ENCODE results near the gene CBFA2T3. TPM values are rescaled to one million over a fixed set of nuclear protein-coding genes. Genes with fewer than 3 reads are reported as not detected.

Gene CBFA2T3
- polyA plus RNA-seq, 3 donors = 5.3 to 32.2 (median 6.2) TPM

DNA sequence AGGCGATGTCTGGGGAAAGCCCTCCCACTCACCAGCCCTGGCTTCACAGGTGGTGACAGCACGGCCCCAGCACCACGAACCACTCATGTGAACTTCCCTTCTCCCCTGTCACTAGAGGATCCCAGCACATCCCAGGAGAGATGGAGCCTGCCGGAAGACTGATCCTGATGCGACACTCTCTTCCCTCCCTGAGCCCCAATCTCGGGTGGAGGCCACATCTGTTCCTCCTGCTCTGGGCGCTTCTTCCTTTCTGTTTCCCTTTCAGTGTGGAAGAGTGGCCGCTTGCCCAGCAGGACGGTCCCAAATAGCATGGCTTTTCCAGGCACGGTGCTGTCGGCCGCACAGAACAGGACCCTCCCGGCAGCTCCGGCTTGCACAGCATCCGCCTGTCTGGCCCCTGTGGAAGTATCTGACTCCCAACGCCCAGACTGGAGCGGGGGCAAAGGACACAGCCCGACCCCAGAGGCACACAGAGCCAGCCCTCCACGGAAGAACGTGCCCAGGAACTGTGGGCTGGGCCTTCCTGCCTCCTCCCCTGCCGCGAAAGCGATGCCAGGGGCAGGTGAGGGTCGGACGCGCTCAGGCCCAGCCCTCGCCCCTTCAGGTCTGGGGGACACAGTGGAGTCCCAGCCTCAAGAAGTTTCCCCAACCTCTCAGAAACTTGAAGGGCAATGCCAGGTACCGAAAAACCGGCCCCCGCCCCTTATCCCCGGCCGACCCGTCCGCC, 37.6 kb downstream of the CBFA2T3 start:
- H3K4me3 ChIP-seq (replicated peaks in 1 of 3; ENCODE audit: low read depth in 2 of 3, low read length in 3 of 3) = peak overlapping the region; percentile 44 to 89 (median 65)
- peaks cover 0 to 2% of the 10 kb centered on the region in 2 donors for H3K27me3 ChIP-seq (ENCODE audit: control insufficient read depth in 2 of 2, insufficient read depth in 2 of 2, low read length in 2 of 2)
- Mint-ChIP-seq H3K9me3 (peaks cover 0 to 1% (median 0%) of the 10 kb centered on the region in 7 donors), H3K4me3 (peak overlapping the region; percentile 96 to 97), H3K27ac (peak overlapping the region; percentile 73 to 90 (median 86)), H3K4me1 (peaks cover 56% of the 10 kb centered on the region), H3K36me3 (peaks cover 12 to 23% of the 10 kb centered on the region in 2 donors), H3K27me3 (ENCODE audit: low read depth in 3 of 3) (peaks cover 0 to 18% (median 6%) of the 10 kb centered on the region in 3 donors)
- no peaks in the 10 kb centered on the region for H3K9me3 ChIP-seq (replicated peaks in 1 of 2; ENCODE audit: control insufficient read depth in 1 of 2, insufficient read depth in 1 of 2, low read length in 2 of 2)
- H3K4me2 ChIP-seq (replicated peaks; ENCODE audit: extremely low read depth, low read length, poor library complexity, severe bottlenecking) = peak overlapping the region; percentile 99
- DNase-seq = peak in 2 of 3 donors; percentile 44 to 45
- peaks cover 60 to 68% of the 10 kb centered on the region in 2 donors for H3K4me1 ChIP-seq (ENCODE audit: control insufficient read depth in 1 of 2, insufficient read depth in 2 of 2, low read length in 2 of 2)
- H3K9ac ChIP-seq (ENCODE audit: insufficient read depth, low read length, poor library complexity, severe bottlenecking) = peak overlapping the region; percentile 76
- 5% methylated on average over 33 of the region's 34 CpGs for WGBS (ENCODE audit: insufficient coverage)
- H3K79me2 ChIP-seq (ENCODE audit: insufficient read depth, low read length) = peaks cover 78% of the 10 kb centered on the region
- H2AFZ ChIP-seq (ENCODE audit: insufficient read depth, low read depth, low read length, poor library complexity, severe bottlenecking) = peak overlapping the region; percentile 37
- peaks cover 90% of the 10 kb centered on the region for H4K20me1 ChIP-seq (ENCODE audit: insufficient read depth, low read length)
- intact Hi-C loops (cut with micrococcal nuclease) = loop anchor here (2.0 to 10.0 kb wide), 3 partner anchors 37 to 157 kb away; partner anchors contain the start of genes ACSF3 (in 1 of the 2) and CBFA2T3 (in 1 of the 2)
- H3K36me3 ChIP-seq (replicated peaks in 1 of 2; ENCODE audit: control insufficient read depth in 1 of 2, insufficient read depth in 2 of 2, low read length in 2 of 2) = peaks cover 0 to 15% of the 10 kb centered on the region in 2 donors
- peak overlapping the region; percentile 45 to 74 for H3K27ac ChIP-seq (ENCODE audit: low read depth in 1 of 2, low read length in 2 of 2)
- TF ChIP-seq CTCF (IDR thresholded peaks at IDR 0.05) = no peak

DNA sequence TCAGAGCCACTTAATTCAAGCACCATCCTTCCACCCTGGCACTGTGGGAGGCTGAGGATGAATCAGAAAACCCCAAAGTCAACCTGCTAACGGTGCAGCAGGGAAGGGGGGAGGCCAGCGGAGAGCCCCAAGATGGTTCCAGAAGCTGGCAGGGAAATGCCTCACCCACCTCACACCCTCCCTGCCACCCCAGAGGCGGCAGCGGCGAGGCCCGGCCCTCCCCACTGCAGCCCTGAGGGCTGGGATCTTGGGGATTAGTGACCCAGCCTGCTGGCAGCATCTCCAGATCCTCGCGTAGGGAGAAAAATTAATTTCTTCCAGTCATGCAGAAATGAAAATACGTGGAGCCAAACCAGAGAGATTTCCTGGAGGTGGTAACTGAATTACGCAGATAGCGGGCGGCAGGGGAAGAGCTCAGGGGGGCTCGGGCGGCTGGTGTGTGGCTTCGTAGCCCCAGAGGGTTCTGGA, 38.2 kb downstream of the CBFA2T3 start:
- Histone ChIP-seq H3K27me3 (ENCODE audit: control insufficient read depth in 2 of 2, insufficient read depth in 2 of 2, low read length in 2 of 2) (peaks cover 0 to 2% of the 10 kb centered on the region in 2 donors), H3K4me2 (replicated peaks; ENCODE audit: extremely low read depth, low read length, poor library complexity, severe bottlenecking) (peak overlapping the region; percentile 99), H3K9ac (ENCODE audit: insufficient read depth, low read length, poor library complexity, severe bottlenecking) (peak overlapping the region; percentile 76), H3K4me1 (ENCODE audit: control insufficient read depth in 1 of 2, insufficient read depth in 2 of 2, low read length in 2 of 2) (peaks cover 57 to 65% of the 10 kb centered on the region in 2 donors), H2AFZ (ENCODE audit: insufficient read depth, low read depth, low read length, poor library complexity, severe bottlenecking) (peak overlapping the region; percentile 37), H3K79me2 (ENCODE audit: insufficient read depth, low read length) (peaks cover 81% of the 10 kb centered on the region), H3K27ac (ENCODE audit: low read depth in 1 of 2, low read length in 2 of 2) (peak overlapping the region in 1 of 2 donors; percentile 74), H3K36me3 (replicated peaks in 1 of 2; ENCODE audit: control insufficient read depth in 1 of 2, insufficient read depth in 2 of 2, low read length in 2 of 2) (peaks cover 0 to 13% of the 10 kb centered on the region in 2 donors), H3K9me3 (replicated peaks in 1 of 2; ENCODE audit: control insufficient read depth in 1 of 2, insufficient read depth in 1 of 2, low read length in 2 of 2) (no peaks in the 10 kb centered on the region), H4K20me1 (ENCODE audit: insufficient read depth, low read length) (peaks cover 90% of the 10 kb centered on the region), H3K4me3 (replicated peaks in 1 of 3; ENCODE audit: low read depth in 2 of 3, low read length in 3 of 3) (peak overlapping the region; percentile 44 to 89 (median 65))
- TF ChIP-seq CTCF (IDR thresholded peaks at IDR 0.05) = no peak
- WGBS (ENCODE audit: insufficient coverage) = 2% methylated on average over 14 of the region's 15 CpGs
- Mint-ChIP-seq H3K4me1 (peaks cover 56% of the 10 kb centered on the region), H3K27me3 (ENCODE audit: low read depth in 3 of 3) (peaks cover 0 to 13% (median 4%) of the 10 kb centered on the region in 3 donors), H3K9me3 (peaks cover 0 to 1% (median 0%) of the 10 kb centered on the region in 7 donors), H3K27ac (peak overlapping the region; percentile 73 to 90 (median 80)), H3K4me3 (peak overlapping the region; percentile 96 to 97), H3K36me3 (peaks cover 12 to 25% of the 10 kb centered on the region in 2 donors)
- peak in 1 of 3 donors; percentile 24 for DNase-seq
- intact Hi-C loops (cut with micrococcal nuclease) = loop anchor here (2.0 to 10.0 kb wide), 3 partner anchors 38 to 157 kb away; partner anchors contain the start of genes ACSF3 (in 1 of the 2) and CBFA2T3 (in 1 of the 2)

Measured in CD14-positive monocyte (primary cell).